ENCODE measurements around the gene ADAM29. TPM values are rescaled to one million over a fixed set of nuclear protein-coding genes. Genes with fewer than 3 reads are reported as not detected.
"Not testable (repeated sequence)": the region's sequence is repeated elsewhere in the genome, so short reads cannot be mapped to it uniquely, and the experiment has no call there.

The ADAM29 gene
- total RNA-seq = not detected

- DNase-seq (no peak), ATAC-seq (no peak)
- no peaks in the 10 kb centered on the region for H3K27me3 Mint-ChIP-seq
- H3K9me3 Mint-ChIP-seq (ENCODE audit: low read depth) = no peaks in the 10 kb centered on the region
- intact Hi-C loops (cut with DNase I, micrococcal nuclease) = no loop called here
- no peak within 1 kb of the TSS for H3K4me3 Mint-ChIP-seq
- H3K36me3 Mint-ChIP-seq (ENCODE audit: low read depth) = no peaks in the 10 kb centered on the region
- no peaks in the 10 kb centered on the region for H3K4me1 Mint-ChIP-seq
- no peak within 1 kb of the TSS for H3K27ac Mint-ChIP-seq
- ChIA-PET CTCF (no interaction called here), POLR2A (no interaction called here)
Observed at GRCh38 chr4:174918058-174918457, at the start of gene ADAM29. Gene ADAM29, plus strand, starts transcription at chr4:174918358. Its CDS starts 57,168 bp downstream, at chr4:174975526.

- Mint-ChIP-seq H3K9me3 (ENCODE audit: low read depth) (peaks cover 4% of the 10 kb centered on the region), H3K4me3 (no peak overlapping the region), H3K36me3 (ENCODE audit: low read depth) (no peaks in the 10 kb centered on the region), H3K27me3 (no peaks in the 10 kb centered on the region), H3K27ac (no peak overlapping the region), H3K4me1 (no peaks in the 10 kb centered on the region)
- intact Hi-C loops (cut with DNase I, micrococcal nuclease) = no loop called here
- CTCF ChIA-PET = no interaction called here
- DNase-seq (no peak), ATAC-seq (no peak)
- POLR2A ChIA-PET = no interaction called here
Observed at GRCh38 chr4:174869339-174869738, 48.8 kb upstream of the ADAM29 start.

- Mint-ChIP-seq H3K36me3 (ENCODE audit: low read depth) (no peaks in the 10 kb centered on the region), H3K4me3 (no peak overlapping the region), H3K9me3 (ENCODE audit: low read depth) (peaks cover 2% of the 10 kb centered on the region), H3K27me3 (no peaks in the 10 kb centered on the region), H3K4me1 (no peaks in the 10 kb centered on the region), H3K27ac (no peak overlapping the region)
- POLR2A ChIA-PET = no interaction called here
- DNase-seq = no peak
- intact Hi-C loops (cut with DNase I, micrococcal nuclease) = loop anchor here in 1 of 2 experiments (10.0 kb wide), 1 partner anchor 1024 kb away; no protein-coding TSS in a partner anchor
- CTCF ChIA-PET = no interaction called here
- ATAC-seq = no peak
Observed at GRCh38 chr4:174870311-174870710, 47.8 kb upstream of the ADAM29 start.

GRCh38 chr4:174871407-174871806 lies 46.8 kb upstream of the ADAM29 start:
- no peak for DNase-seq
- intact Hi-C loops (cut with DNase I, micrococcal nuclease) = loop anchor here in 1 of 2 experiments (10.0 kb wide), 1 partner anchor 1023 kb away; no protein-coding TSS in a partner anchor
- Mint-ChIP-seq H3K27ac (no peak overlapping the region), H3K4me3 (no peak overlapping the region), H3K36me3 (ENCODE audit: low read depth) (no peaks in the 10 kb centered on the region), H3K9me3 (ENCODE audit: low read depth) (peaks cover 2% of the 10 kb centered on the region), H3K4me1 (no peaks in the 10 kb centered on the region), H3K27me3 (no peaks in the 10 kb centered on the region)
- no peak for ATAC-seq
- POLR2A ChIA-PET = no interaction called here
- CTCF ChIA-PET = no interaction called here

- CTCF ChIA-PET; H3K4me3 Mint-ChIP-seq; DNase-seq; H3K36me3 Mint-ChIP-seq (ENCODE audit: low read depth); H3K27me3 Mint-ChIP-seq; ATAC-seq; POLR2A ChIA-PET; H3K27ac Mint-ChIP-seq; H3K4me1 Mint-ChIP-seq; H3K9me3 Mint-ChIP-seq (ENCODE audit: low read depth): not testable (repeated sequence)
- intact Hi-C loops (cut with DNase I, micrococcal nuclease) = loop anchor here in 1 of 2 experiments (2.0 to 10.0 kb wide), 2 partner anchors 664 to 1022 kb away; no protein-coding TSS in a partner anchor
Observed at GRCh38 chr4:174873146-174873545, 45.0 kb upstream of the ADAM29 start.

GRCh38 chr4:174873931-174874330 lies 44.2 kb upstream of the ADAM29 start:
- no peak overlapping the region for H3K27ac Mint-ChIP-seq
- POLR2A ChIA-PET = no interaction called here
- no peaks in the 10 kb centered on the region for H3K36me3 Mint-ChIP-seq (ENCODE audit: low read depth)
- no peak for ATAC-seq
- no peak for DNase-seq
- no peaks in the 10 kb centered on the region for H3K27me3 Mint-ChIP-seq
- CTCF ChIA-PET = interaction anchor here (1.0 kb wide), 1 partner anchor 11 kb away, joined by 3 read pairs; no protein-coding TSS in a partner anchor
- H3K9me3 Mint-ChIP-seq (ENCODE audit: low read depth) = no peaks in the 10 kb centered on the region
- intact Hi-C loops (cut with DNase I, micrococcal nuclease) = loop anchor here in 1 of 2 experiments (2.0 to 10.0 kb wide), 2 partner anchors 663 to 1021 kb away; no protein-coding TSS in a partner anchor
- no peak overlapping the region for H3K4me3 Mint-ChIP-seq
- no peaks in the 10 kb centered on the region for H3K4me1 Mint-ChIP-seq

GRCh38 chr4:174874898-174875297 lies 43.3 kb upstream of the ADAM29 start:
- CTCF ChIA-PET = interaction anchor here (1.0 kb wide), 1 partner anchor 10 kb away, joined by 3 read pairs; no protein-coding TSS in a partner anchor
- DNase-seq (no peak), ATAC-seq (no peak)
- Mint-ChIP-seq H3K27ac (no peak overlapping the region), H3K4me3 (no peak overlapping the region), H3K9me3 (ENCODE audit: low read depth) (no peaks in the 10 kb centered on the region), H3K36me3 (ENCODE audit: low read depth) (no peaks in the 10 kb centered on the region), H3K27me3 (no peaks in the 10 kb centered on the region), H3K4me1 (no peaks in the 10 kb centered on the region)
- intact Hi-C loops (cut with DNase I, micrococcal nuclease) = loop anchor here in 1 of 2 experiments (10.0 kb wide), 1 partner anchor 1020 kb away; no protein-coding TSS in a partner anchor
- POLR2A ChIA-PET = no interaction called here

GRCh38 chr4:174880001-174880400 lies 38.2 kb upstream of the ADAM29 start:
- Mint-ChIP-seq H3K9me3 (ENCODE audit: low read depth) (peaks cover 2% of the 10 kb centered on the region), H3K27ac (no peak overlapping the region), H3K27me3 (no peaks in the 10 kb centered on the region), H3K4me1 (no peaks in the 10 kb centered on the region), H3K4me3 (no peak overlapping the region), H3K36me3 (ENCODE audit: low read depth) (no peaks in the 10 kb centered on the region)
- ATAC-seq (no peak), DNase-seq (no peak)
- intact Hi-C loops (cut with DNase I, micrococcal nuclease) = no loop called here
- ChIA-PET POLR2A (no interaction called here), CTCF (no interaction called here)

- ChIA-PET CTCF (no interaction called here), POLR2A (no interaction called here)
- no peak overlapping the region for H3K27ac Mint-ChIP-seq
- ATAC-seq (no peak), DNase-seq (no peak)
- no peaks in the 10 kb centered on the region for H3K36me3 Mint-ChIP-seq (ENCODE audit: low read depth)
- H3K4me1 Mint-ChIP-seq = no peaks in the 10 kb centered on the region
- H3K27me3 Mint-ChIP-seq = no peaks in the 10 kb centered on the region
- H3K9me3 Mint-ChIP-seq (ENCODE audit: low read depth) = peaks cover 2% of the 10 kb centered on the region
- no peak overlapping the region for H3K4me3 Mint-ChIP-seq
- intact Hi-C loops (cut with DNase I, micrococcal nuclease) = no loop called here
Observed at GRCh38 chr4:174882317-174882992, 35.7 kb upstream of the ADAM29 start.

GRCh38 chr4:174907508-174907907 lies 10.7 kb upstream of the ADAM29 start:
- Mint-ChIP-seq H3K4me1 (no peaks in the 10 kb centered on the region), H3K36me3 (ENCODE audit: low read depth) (no peaks in the 10 kb centered on the region), H3K27ac (no peak overlapping the region), H3K4me3 (no peak overlapping the region), H3K27me3 (no peaks in the 10 kb centered on the region), H3K9me3 (ENCODE audit: low read depth) (peaks cover 12% of the 10 kb centered on the region)
- intact Hi-C loops (cut with DNase I, micrococcal nuclease) = no loop called here
- DNase-seq = no peak
- POLR2A ChIA-PET = no interaction called here
- CTCF ChIA-PET = no interaction called here
- ATAC-seq = no peak

- H3K9me3 Mint-ChIP-seq (ENCODE audit: low read depth) = peaks cover 4% of the 10 kb centered on the region
- DNase-seq = no peak
- intact Hi-C loops (cut with DNase I, micrococcal nuclease) = no loop called here
- no peak overlapping the region for H3K4me3 Mint-ChIP-seq
- H3K27me3 Mint-ChIP-seq = no peaks in the 10 kb centered on the region
- no peaks in the 10 kb centered on the region for H3K36me3 Mint-ChIP-seq (ENCODE audit: low read depth)
- POLR2A ChIA-PET = no interaction called here
- no peaks in the 10 kb centered on the region for H3K4me1 Mint-ChIP-seq
- no peak for ATAC-seq
- no peak overlapping the region for H3K27ac Mint-ChIP-seq
- CTCF ChIA-PET = no interaction called here
Observed at GRCh38 chr4:174910271-174910670, 7.9 kb upstream of the ADAM29 start.

- CTCF ChIA-PET = interaction anchor here (0.8 kb wide), 1 partner anchor 20 kb away, joined by 3 read pairs; no protein-coding TSS in a partner anchor
- intact Hi-C loops (cut with DNase I, micrococcal nuclease) = no loop called here
- no peak overlapping the region for H3K4me3 Mint-ChIP-seq
Observed at GRCh38 chr4:174912919-174913543, 5.1 kb upstream of the ADAM29 start.

More at GRCh38 chr4:174912919-174913543, 5.1 kb upstream of the ADAM29 start:
- POLR2A ChIA-PET = no interaction called here
- no peaks in the 10 kb centered on the region for H3K9me3 Mint-ChIP-seq (ENCODE audit: low read depth)
- ATAC-seq = no peak
- no peaks in the 10 kb centered on the region for H3K36me3 Mint-ChIP-seq (ENCODE audit: low read depth)
- H3K27me3 Mint-ChIP-seq = no peaks in the 10 kb centered on the region
- no peak overlapping the region for H3K27ac Mint-ChIP-seq
- no peak for DNase-seq
- H3K4me1 Mint-ChIP-seq = no peaks in the 10 kb centered on the region
